ENCODE results near the gene GRIA4.

DNA sequence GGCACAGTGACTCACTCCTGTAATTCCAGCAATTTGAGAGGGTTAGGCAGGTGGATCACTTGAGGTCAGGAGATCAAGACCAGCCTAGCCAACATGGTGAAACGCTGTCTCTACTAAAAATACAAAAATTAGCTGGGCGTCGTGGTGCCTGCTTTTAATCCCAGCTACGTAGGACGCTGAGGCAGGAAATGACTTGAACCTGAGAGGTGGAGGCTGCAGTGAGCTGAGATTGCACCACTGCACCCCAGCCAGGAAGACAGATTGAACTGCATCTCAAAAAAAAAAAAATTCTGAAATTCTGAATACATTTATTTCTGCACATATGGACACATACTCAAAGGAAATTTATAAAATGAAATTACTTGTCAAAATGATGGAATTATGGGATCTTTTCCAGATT lies 103.2 kb downstream of the GRIA4 start:
- TF ChIP-seq, protein P1, sequence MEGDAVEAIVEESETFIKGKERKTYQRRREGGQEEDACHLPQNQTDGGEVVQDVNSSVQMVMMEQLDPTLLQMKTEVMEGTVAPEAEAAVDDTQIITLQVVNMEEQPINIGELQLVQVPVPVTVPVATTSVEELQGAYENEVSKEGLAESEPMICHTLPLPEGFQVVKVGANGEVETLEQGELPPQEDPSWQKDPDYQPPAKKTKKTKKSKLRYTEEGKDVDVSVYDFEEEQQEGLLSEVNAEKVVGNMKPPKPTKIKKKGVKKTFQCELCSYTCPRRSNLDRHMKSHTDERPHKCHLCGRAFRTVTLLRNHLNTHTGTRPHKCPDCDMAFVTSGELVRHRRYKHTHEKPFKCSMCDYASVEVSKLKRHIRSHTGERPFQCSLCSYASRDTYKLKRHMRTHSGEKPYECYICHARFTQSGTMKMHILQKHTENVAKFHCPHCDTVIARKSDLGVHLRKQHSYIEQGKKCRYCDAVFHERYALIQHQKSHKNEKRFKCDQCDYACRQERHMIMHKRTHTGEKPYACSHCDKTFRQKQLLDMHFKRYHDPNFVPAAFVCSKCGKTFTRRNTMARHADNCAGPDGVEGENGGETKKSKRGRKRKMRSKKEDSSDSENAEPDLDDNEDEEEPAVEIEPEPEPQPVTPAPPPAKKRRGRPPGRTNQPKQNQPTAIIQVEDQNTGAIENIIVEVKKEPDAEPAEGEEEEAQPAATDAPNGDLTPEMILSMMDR (IDR thresholded peaks at IDR 0.05), result no peak
- no peak for TF ChIP-seq POLR2A (IDR thresholded peaks at IDR 0.05)
